Limb (tissue), 2 donors: Measurements from ENCODE around the gene FAM78A.

ENCODE experiments used
- DNase-seq, 2 donors: peaks; one replicate each; pipeline ENCODE4 v3.0.0-alpha.2; 2016; ENCODE audit errors: extremely low spot score in 2 of 2

FAM78A gene

GRCh38 chr9:131239161-131239975, 36.9 kb downstream of the FAM78A start:
- DNase-seq: no peak

- DNase-seq: peak; percentile 54 to 71
Observed at GRCh38 chr9:131238402-131239021, 37.8 kb downstream of the FAM78A start.

- peak in 1 of 2 donors; percentile 53 for DNase-seq
Observed at GRCh38 chr9:131237931-131238401, 38.3 kb downstream of the FAM78A start.

- DNase-seq: no peak
Observed at GRCh38 chr9:131237291-131237690, 39.0 kb downstream of the FAM78A start.

GRCh38 chr9:131236761-131237160, 39.5 kb downstream of the FAM78A start:
- DNase-seq: no peak

- no peak for DNase-seq
Observed at GRCh38 chr9:131236161-131236560, 40.1 kb downstream of the FAM78A start.

- peak in 1 of 2 donors; percentile 43 for DNase-seq
Observed at GRCh38 chr9:131235480-131235851, 40.8 kb downstream of the FAM78A start.

GRCh38 chr9:131234799-131235479, 41.4 kb downstream of the FAM78A start:
- DNase-seq: no peak

- no peak for DNase-seq
Observed at GRCh38 chr9:131233995-131234394, 42.3 kb downstream of the FAM78A start.

- no peak for DNase-seq
Observed at GRCh38 chr9:131233556-131233955, 42.8 kb downstream of the FAM78A start.

- DNase-seq: no peak
Observed at GRCh38 chr9:131228988-131229387, 47.3 kb downstream of the FAM78A start.

- DNase-seq: no peak
Observed at GRCh38 chr9:131227959-131228460, 48.3 kb downstream of the FAM78A start.

GRCh38 chr9:131227112-131227958, 49.0 kb downstream of the FAM78A start:
- no peak for DNase-seq

- no peak for DNase-seq
Observed at GRCh38 chr9:131226226-131226625, 50.1 kb downstream of the FAM78A start.

- DNase-seq: no peak
Observed at GRCh38 chr9:131222460-131222859, 53.9 kb downstream of the FAM78A start.

- DNase-seq: no peak
Observed at GRCh38 chr9:131220485-131220884, 55.8 kb downstream of the FAM78A start.

- no peak for DNase-seq
Observed at GRCh38 chr9:131218370-131218769, 57.9 kb downstream of the FAM78A start.

GRCh38 chr9:131217331-131218031, 58.8 kb downstream of the FAM78A start:
- no peak for DNase-seq

- no peak for DNase-seq
Observed at GRCh38 chr9:131216806-131217205, 59.5 kb downstream of the FAM78A start.

GRCh38 chr9:131214876-131215275, 61.4 kb downstream of the FAM78A start:
- DNase-seq: no peak
